ENCODE measurements around the gene ZNF205. TPM values are rescaled to one million over a fixed set of nuclear protein-coding genes. Genes with fewer than 3 reads are reported as not detected.

ZNF205 gene
- total and polyA plus RNA-seq, 2 of the 13 experiments (the other 11 are each of a cell fraction or from before 2014, with no cell fraction given), result 5.8 to 10.2 TPM

- no peak for TF ChIP-seq AFF4 (CRISPR knock-in tag; IDR thresholded peaks at IDR 0.05)
- TF ChIP-seq GABPA (IDR thresholded peaks at IDR 0.05; ENCODE audit: low read depth, low read length), result no peak
- TF ChIP-seq GABPA (CRISPR knock-in tag; IDR thresholded peaks at IDR 0.05; ENCODE audit: low read depth), result no peak; the same call in 1 of the 2 replicates
- peak; percentile 56 for TF ChIP-seq ZNF687 (CRISPR knock-in tag; IDR thresholded peaks at IDR 0.05)
- TF ChIP-seq ZNF580 (CRISPR knock-in tag; IDR thresholded peaks at IDR 0.05; ENCODE audit: borderline replicate concordance, low read depth), result peak; percentile 58; the same call in 1 of the 2 replicates
- 0 out of 2 replicates have a peak, but pooled peaks have one; percentile 46 for TF ChIP-seq BRD4 (CRISPR knock-in tag; IDR thresholded peaks at IDR 0.05)
- TF ChIP-seq RFXANK (CRISPR knock-in tag; IDR thresholded peaks at IDR 0.05), result 0 out of 2 replicates have a peak, but pooled peaks have one; percentile 47
- TF ChIP-seq ZBTB20 (CRISPR knock-in tag; IDR thresholded peaks at IDR 0.05; ENCODE audit: borderline replicate concordance, low read depth), result peak; percentile 43; the same call in 1 of the 2 replicates
- 0 out of 2 replicates have a peak, but pooled peaks have one; percentile 31 for TF ChIP-seq HIC2 (CRISPR knock-in tag; IDR thresholded peaks at IDR 0.05; ENCODE audit: low read depth)
- peak; percentile 64; the same call in 1 of the 2 replicates for TF ChIP-seq THAP11 (CRISPR knock-in tag; IDR thresholded peaks at IDR 0.05)
- TF ChIP-seq ZNF280B (CRISPR knock-in tag; IDR thresholded peaks at IDR 0.05; ENCODE audit: borderline replicate concordance), result no peak
- no peak for TF ChIP-seq ZNF33A (CRISPR knock-in tag; IDR thresholded peaks at IDR 0.05; ENCODE audit: borderline replicate concordance)
- no peak for TF ChIP-seq ZNF879 (CRISPR knock-in tag; IDR thresholded peaks at IDR 0.05)
- TF ChIP-seq PITX1 (CRISPR knock-in tag; IDR thresholded peaks at IDR 0.05), result peak; percentile 53; the same call in 1 of the 2 replicates
- TF ChIP-seq E2F5 (CRISPR knock-in tag; conservative IDR thresholded peaks at IDR 0.05), result 0 out of 2 replicates have a peak, but pooled peaks have one; percentile 31
Observed at GRCh38 chr16:3158510-3159314, 46.3 kb downstream of the ZNF205 start (continued).

All from HepG2 (cell line).